ENCODE measurements around the gene WNT7B. TPM values are rescaled to one million over a fixed set of nuclear protein-coding genes. Genes with fewer than 3 reads are reported as not detected.

WNT7B gene
- polyA plus RNA-seq, 1 of the 3 experiments (the other 2 are of a cell fraction) = 0.13 TPM

DNA sequence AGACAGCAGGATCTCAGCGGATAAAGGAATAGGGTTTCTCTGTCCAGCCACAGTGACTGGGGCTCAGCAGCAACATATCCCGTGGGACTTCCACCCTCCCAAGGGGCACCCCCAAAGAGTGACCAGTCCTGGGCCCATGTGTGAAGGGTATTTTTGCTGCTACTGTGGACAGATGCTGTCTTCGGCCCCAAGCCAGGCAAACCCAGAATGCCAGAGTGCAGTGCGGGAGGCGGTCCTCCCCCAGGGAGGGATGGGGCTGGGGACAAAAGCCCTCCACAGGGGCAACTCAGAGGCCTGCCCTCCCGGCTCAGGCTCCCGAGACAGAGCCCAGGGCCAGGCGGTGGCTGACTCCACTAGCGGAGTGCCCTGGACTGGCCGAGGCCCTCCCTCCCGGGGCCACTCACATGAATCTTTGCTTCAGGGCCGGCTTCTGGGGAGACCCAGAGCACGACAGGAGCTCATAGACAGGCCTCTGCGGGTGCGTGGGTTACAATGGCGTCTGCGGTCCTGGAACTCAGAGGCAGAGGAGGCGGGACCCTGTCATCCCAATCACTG, 34.7 kb upstream of the WNT7B start:
- 85% methylated on average over 4 of the region's 18 CpGs for WGBS (ENCODE audit: low lambda C conversion rate)
- TF ChIP-seq, protein P1, sequence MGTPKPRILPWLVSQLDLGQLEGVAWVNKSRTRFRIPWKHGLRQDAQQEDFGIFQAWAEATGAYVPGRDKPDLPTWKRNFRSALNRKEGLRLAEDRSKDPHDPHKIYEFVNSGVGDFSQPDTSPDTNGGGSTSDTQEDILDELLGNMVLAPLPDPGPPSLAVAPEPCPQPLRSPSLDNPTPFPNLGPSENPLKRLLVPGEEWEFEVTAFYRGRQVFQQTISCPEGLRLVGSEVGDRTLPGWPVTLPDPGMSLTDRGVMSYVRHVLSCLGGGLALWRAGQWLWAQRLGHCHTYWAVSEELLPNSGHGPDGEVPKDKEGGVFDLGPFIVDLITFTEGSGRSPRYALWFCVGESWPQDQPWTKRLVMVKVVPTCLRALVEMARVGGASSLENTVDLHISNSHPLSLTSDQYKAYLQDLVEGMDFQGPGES (IDR thresholded peaks at IDR 0.05; ENCODE audit: low read depth, low read length) = no peak
- TF ChIP-seq POLR2AphosphoS5 (IDR thresholded peaks at IDR 0.05; ENCODE audit: low read depth, low read length) (no peak), CHD2 (IDR thresholded peaks at IDR 0.05; ENCODE audit: low read length, partially characterized antibody) (no peak), YY1 (IDR thresholded peaks at IDR 0.05; ENCODE audit: low read depth) (no peak), EZH2phosphoT487 (IDR thresholded peaks at IDR 0.05; ENCODE audit: borderline replicate concordance, low read depth) (no peak), TCF12 (IDR thresholded peaks at IDR 0.05) (no peak), GATA2 (CRISPR knock-in tag; IDR thresholded peaks at IDR 0.05) (no peak), FOXJ3 (CRISPR knock-in tag; IDR thresholded peaks at IDR 0.05) (no peak), EP300 (IDR thresholded peaks at IDR 0.05; ENCODE audit: borderline replicate concordance in 1 of 2, low read depth in 1 of 2, low read length in 1 of 2) (no peak), MEF2A (IDR thresholded peaks at IDR 0.05; ENCODE audit: borderline replicate concordance, low read depth) (no peak), RXRA (IDR thresholded peaks at IDR 0.05; ENCODE audit: borderline replicate concordance, low read depth) (no peak), TAF1 (IDR thresholded peaks at IDR 0.05; ENCODE audit: borderline replicate concordance, low read depth, low read length) (no peak), GABPA (IDR thresholded peaks at IDR 0.05; ENCODE audit: low read depth) (no peak)
- TF ChIP-seq, protein P2, sequence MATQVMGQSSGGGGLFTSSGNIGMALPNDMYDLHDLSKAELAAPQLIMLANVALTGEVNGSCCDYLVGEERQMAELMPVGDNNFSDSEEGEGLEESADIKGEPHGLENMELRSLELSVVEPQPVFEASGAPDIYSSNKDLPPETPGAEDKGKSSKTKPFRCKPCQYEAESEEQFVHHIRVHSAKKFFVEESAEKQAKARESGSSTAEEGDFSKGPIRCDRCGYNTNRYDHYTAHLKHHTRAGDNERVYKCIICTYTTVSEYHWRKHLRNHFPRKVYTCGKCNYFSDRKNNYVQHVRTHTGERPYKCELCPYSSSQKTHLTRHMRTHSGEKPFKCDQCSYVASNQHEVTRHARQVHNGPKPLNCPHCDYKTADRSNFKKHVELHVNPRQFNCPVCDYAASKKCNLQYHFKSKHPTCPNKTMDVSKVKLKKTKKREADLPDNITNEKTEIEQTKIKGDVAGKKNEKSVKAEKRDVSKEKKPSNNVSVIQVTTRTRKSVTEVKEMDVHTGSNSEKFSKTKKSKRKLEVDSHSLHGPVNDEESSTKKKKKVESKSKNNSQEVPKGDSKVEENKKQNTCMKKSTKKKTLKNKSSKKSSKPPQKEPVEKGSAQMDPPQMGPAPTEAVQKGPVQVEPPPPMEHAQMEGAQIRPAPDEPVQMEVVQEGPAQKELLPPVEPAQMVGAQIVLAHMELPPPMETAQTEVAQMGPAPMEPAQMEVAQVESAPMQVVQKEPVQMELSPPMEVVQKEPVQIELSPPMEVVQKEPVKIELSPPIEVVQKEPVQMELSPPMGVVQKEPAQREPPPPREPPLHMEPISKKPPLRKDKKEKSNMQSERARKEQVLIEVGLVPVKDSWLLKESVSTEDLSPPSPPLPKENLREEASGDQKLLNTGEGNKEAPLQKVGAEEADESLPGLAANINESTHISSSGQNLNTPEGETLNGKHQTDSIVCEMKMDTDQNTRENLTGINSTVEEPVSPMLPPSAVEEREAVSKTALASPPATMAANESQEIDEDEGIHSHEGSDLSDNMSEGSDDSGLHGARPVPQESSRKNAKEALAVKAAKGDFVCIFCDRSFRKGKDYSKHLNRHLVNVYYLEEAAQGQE (IDR thresholded peaks at IDR 0.05; ENCODE audit: low read depth, low read length) = no peak
- TF ChIP-seq, protein P3, sequence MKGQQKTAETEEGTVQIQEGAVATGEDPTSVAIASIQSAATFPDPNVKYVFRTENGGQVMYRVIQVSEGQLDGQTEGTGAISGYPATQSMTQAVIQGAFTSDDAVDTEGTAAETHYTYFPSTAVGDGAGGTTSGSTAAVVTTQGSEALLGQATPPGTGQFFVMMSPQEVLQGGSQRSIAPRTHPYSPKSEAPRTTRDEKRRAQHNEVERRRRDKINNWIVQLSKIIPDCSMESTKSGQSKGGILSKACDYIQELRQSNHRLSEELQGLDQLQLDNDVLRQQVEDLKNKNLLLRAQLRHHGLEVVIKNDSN (IDR thresholded peaks at IDR 0.05; ENCODE audit: borderline replicate concordance, low read depth) = no peak
- TF ChIP-seq, protein P4, sequence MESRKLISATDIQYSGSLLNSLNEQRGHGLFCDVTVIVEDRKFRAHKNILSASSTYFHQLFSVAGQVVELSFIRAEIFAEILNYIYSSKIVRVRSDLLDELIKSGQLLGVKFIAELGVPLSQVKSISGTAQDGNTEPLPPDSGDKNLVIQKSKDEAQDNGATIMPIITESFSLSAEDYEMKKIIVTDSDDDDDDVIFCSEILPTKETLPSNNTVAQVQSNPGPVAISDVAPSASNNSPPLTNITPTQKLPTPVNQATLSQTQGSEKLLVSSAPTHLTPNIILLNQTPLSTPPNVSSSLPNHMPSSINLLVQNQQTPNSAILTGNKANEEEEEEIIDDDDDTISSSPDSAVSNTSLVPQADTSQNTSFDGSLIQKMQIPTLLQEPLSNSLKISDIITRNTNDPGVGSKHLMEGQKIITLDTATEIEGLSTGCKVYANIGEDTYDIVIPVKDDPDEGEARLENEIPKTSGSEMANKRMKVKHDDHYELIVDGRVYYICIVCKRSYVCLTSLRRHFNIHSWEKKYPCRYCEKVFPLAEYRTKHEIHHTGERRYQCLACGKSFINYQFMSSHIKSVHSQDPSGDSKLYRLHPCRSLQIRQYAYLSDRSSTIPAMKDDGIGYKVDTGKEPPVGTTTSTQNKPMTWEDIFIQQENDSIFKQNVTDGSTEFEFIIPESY (IDR thresholded peaks at IDR 0.05; ENCODE audit: borderline replicate concordance, low read depth) = no peak
- TF ChIP-seq, protein P5, sequence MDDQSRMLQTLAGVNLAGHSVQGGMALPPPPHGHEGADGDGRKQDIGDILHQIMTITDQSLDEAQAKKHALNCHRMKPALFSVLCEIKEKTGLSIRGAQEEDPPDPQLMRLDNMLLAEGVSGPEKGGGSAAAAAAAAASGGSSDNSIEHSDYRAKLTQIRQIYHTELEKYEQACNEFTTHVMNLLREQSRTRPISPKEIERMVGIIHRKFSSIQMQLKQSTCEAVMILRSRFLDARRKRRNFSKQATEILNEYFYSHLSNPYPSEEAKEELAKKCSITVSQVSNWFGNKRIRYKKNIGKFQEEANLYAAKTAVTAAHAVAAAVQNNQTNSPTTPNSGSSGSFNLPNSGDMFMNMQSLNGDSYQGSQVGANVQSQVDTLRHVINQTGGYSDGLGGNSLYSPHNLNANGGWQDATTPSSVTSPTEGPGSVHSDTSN (IDR thresholded peaks at IDR 0.05) = no peak
- Histone ChIP-seq H3K9me3 (no peaks in the 10 kb centered on the region), H3K27ac (ENCODE audit: low read depth in 2 of 2, low read length in 1 of 2) (peak overlapping the region; percentile 34 to 98; a peak in 3 of 4 replicates), H3K4me3 (ENCODE audit: low read depth in 2 of 2, low read length in 1 of 2) (no peak overlapping the region), H3F3A (replicated peaks; ENCODE audit: insufficient read depth) (peaks cover 35% of the 10 kb centered on the region), H3K9me2 (no peaks in the 10 kb centered on the region), H3K9ac (no peak overlapping the region), H3K79me2 (ENCODE audit: insufficient read depth) (peaks cover 47% of the 10 kb centered on the region), H3K4me2 (no peak overlapping the region), H3K4me1 (ENCODE audit: control insufficient read depth in 1 of 2, insufficient read depth in 2 of 2, low read depth in 1 of 2, low read length in 1 of 2) (peaks cover 42 to 68% of the 10 kb centered on the region in 2 experiments), H2AFZ (ENCODE audit: low read depth) (no peak overlapping the region), H4K20me1 (ENCODE audit: insufficient read depth) (no peaks in the 10 kb centered on the region), H3K36me3 (replicated peaks in 1 of 2; ENCODE audit: control insufficient read depth in 1 of 2, insufficient read depth in 2 of 2, low read length in 1 of 2) (no peaks in the 10 kb centered on the region), H3K27me3 (ENCODE audit: insufficient read depth) (no peaks in the 10 kb centered on the region)
- peak; percentile 17 for DNase-seq
- ChIA-PET POLR2A (interaction anchor here (0.7 to 4.1 kb wide), 6 partner anchors 25 to 76 kb away, joined by 3 to 26 read pairs (median 4); no protein-coding TSS in a partner anchor), CTCF (interaction anchor here (1.1 to 5.9 kb wide), 8 partner anchors 9 to 104 kb away, joined by 4 to 41 read pairs (median 14); no protein-coding TSS in a partner anchor)
